HCT116 (cell line): ENCODE results near the gene PPEF2. TPM values are rescaled to one million over a fixed set of nuclear protein-coding genes. Genes with fewer than 3 reads are reported as not detected.

Experiments used
- ATAC-seq: fragments of 200-7000 bp; cut with Tn5 transposase; 2 replicates; pipeline ENCODE4 v1.9.1; 2020; ENCODE audit warnings: mild to moderate bottlenecking, moderate library complexity
- BruUV-seq: library from RNA; stranded (reverse); fragments of 400-500 nt; replicated peaks from 2 replicates; lab custom pipeline; 2021; lab: Mats Ljungman, UMichigan
- CTCF ChIA-PET: fragments of 300-600 bp; sonication (Branson Sonifier 250); formaldehyde crosslinking; loops from one replicate; lab custom pipeline; 2021; ENCODE audit warnings: antibody characterized with exemption; lab: Charles Lee
- POLR2A ChIA-PET: fragments of 300-600, 350-600 bp; sonication (Branson Sonifier 250); formaldehyde crosslinking; loops from one replicate; lab custom pipeline; 2021; ENCODE audit warnings: antibody characterized with exemption; lab: Charles Lee
- RAD21 ChIA-PET, 2 experiments: fragments of 300-600 bp; sonication (Branson Sonifier 250); formaldehyde crosslinking; loops; one replicate each; lab custom pipeline; 2023; ENCODE audit warnings: low total read pairs in 2 of 2; ENCODE audit not compliant: uncharacterized antibody in 2 of 2, unreplicated experiment in 2 of 2, low non-redundant PET in 1 of 2; lab: Charles Lee
- DNase-seq: peaks from one replicate; pipeline ENCODE4 v3.0.0-alpha.2; 2010; ENCODE audit warnings: low read depth, low spot score
- H2AFZ ChIP-seq: fragments of 200-600 bp; shearing (Covaris generic), sonication (generic); 2 replicates; pipeline ENCODE4 v1.6.1; 2017; ENCODE audit warnings: low read depth, mixed run types, mixed read lengths, antibody characterized with exemption, low read length; ENCODE audit not compliant: poor library complexity, severe bottlenecking
- H3K27ac ChIP-seq: 2 replicates; pipeline ENCODE4 v1.5.1; 2012; ENCODE audit warnings: low read depth, low read length
- H3K27me3 ChIP-seq: fragments of 200-600 bp; sonication (generic); 2 replicates; pipeline ENCODE4 v1.6.1; 2016; ENCODE audit warnings: mixed run types, low read length, mixed read lengths; ENCODE audit not compliant: insufficient read depth
- H3K36me3 ChIP-seq, 2 experiments: fragments of 200-500 bp in 1 of 2; fragments of 200-600 bp in 1 of 2; sonication (Bioruptor generic) in 1 of 2; sonication (generic) in 1 of 2; 2 replicates each; pipeline versions ENCODE4 v1.5.1 to v1.6.1; 2014 to 2016; ENCODE audit warnings: low read length in 2 of 2, inconsistent platforms in 1 of 2, mixed read lengths in 1 of 2, mixed run types in 1 of 2; ENCODE audit not compliant: insufficient read depth in 2 of 2, control insufficient read depth in 1 of 2
- H3K4me1 ChIP-seq, 2 experiments: fragments of 200-600 bp in 1 of 2; sonication (generic) in 1 of 2; 2 replicates each; pipeline versions ENCODE4 v1.5.1 to v1.6.1; 2012 to 2017; ENCODE audit warnings: low read length in 2 of 2, inconsistent platforms in 1 of 2, mild to moderate bottlenecking in 1 of 2, mixed read lengths in 1 of 2, mixed run types in 1 of 2, moderate library complexity in 1 of 2; ENCODE audit not compliant: insufficient read depth in 2 of 2, control insufficient read depth in 1 of 2
- H3K4me2 ChIP-seq: fragments of 200-600 bp; sonication (generic); 2 replicates; pipeline ENCODE4 v1.6.1; 2017; ENCODE audit warnings: mixed run types, low read length, mixed read lengths
- H3K4me3 ChIP-seq, 2 experiments: fragments of 200-600 bp in 1 of 2; sonication (generic) in 1 of 2; replicated peaks in 1 of 2; 2 replicates each; pipeline ENCODE4 v1.5.1; 2011 to 2016; ENCODE audit warnings: low read length in 2 of 2, control low read depth in 1 of 2, low read depth in 1 of 2, mild to moderate bottlenecking in 1 of 2, mixed read lengths in 1 of 2, mixed run types in 1 of 2
- H3K79me2 ChIP-seq: fragments of 200-600 bp; sonication (generic); 2 replicates; pipeline ENCODE4 v1.6.1; 2017; ENCODE audit warnings: mild to moderate bottlenecking, mixed run types, low read length, moderate library complexity, mixed read lengths; ENCODE audit not compliant: insufficient read depth
- H3K9ac ChIP-seq: fragments of 200-600 bp; sonication (generic); 2 replicates; pipeline ENCODE4 v1.6.1; 2016; ENCODE audit warnings: low read length, mixed read lengths
- H3K9me2 ChIP-seq: fragments of 200-600 bp; sonication (generic), shearing (Covaris generic); 2 replicates; pipeline ENCODE4 v1.6.1; 2017; ENCODE audit warnings: mixed run types, mild to moderate bottlenecking, moderate library complexity; ENCODE audit not compliant: insufficient read depth
- H3K9me3 ChIP-seq, 2 experiments: fragments of 200-500 bp in 1 of 2; fragments of 200-600 bp in 1 of 2; sonication (Bioruptor generic) in 1 of 2; sonication (generic) in 1 of 2; 2 replicates each; pipeline ENCODE4 v1.6.1; 2014 to 2017; ENCODE audit warnings: low read length in 2 of 2, mixed read lengths in 2 of 2, inconsistent platforms in 1 of 2, low read depth in 1 of 2, mild to moderate bottlenecking in 1 of 2, mixed run types in 1 of 2, moderate library complexity in 1 of 2; ENCODE audit not compliant: control insufficient read depth in 1 of 2, insufficient read depth in 1 of 2
- H4K20me1 ChIP-seq: fragments of 200-600 bp; sonication (generic), shearing (Covaris generic); 2 replicates; pipeline ENCODE4 v1.6.1; 2017; ENCODE audit warnings: mixed run types, mild to moderate bottlenecking, moderate library complexity; ENCODE audit not compliant: insufficient read depth
- ATF3 ChIP-seq: IDR thresholded peaks from 2 replicates; pipeline ENCODE4 v1.6.1; 2012
- CBX3 ChIP-seq: IDR thresholded peaks from 2 replicates; pipeline ENCODE4 v1.6.1; 2012; ENCODE audit warnings: low read depth
- CEBPB ChIP-seq: IDR thresholded peaks from 2 replicates; pipeline ENCODE4 v1.6.1; 2012; ENCODE audit warnings: low read depth
- CTCF ChIP-seq, 3 experiments: fragments of 200-600 bp in 1 of 3; sonication (generic) in 1 of 3; IDR thresholded peaks in 2 of 3; conservative IDR thresholded peaks in 1 of 3; 2 replicates each; pipeline ENCODE4 v1.5.1; 2012 to 2017; ENCODE audit warnings: low read depth in 2 of 3, low read length in 2 of 3, antibody characterized with exemption in 1 of 3, borderline replicate concordance in 1 of 3, control low read depth in 1 of 3, mild to moderate bottlenecking in 1 of 3, mixed read lengths in 1 of 3, mixed run types in 1 of 3, moderate library complexity in 1 of 3; ENCODE audit not compliant: insufficient read depth in 1 of 3
- EGR1 ChIP-seq: IDR thresholded peaks from 2 replicates; pipeline ENCODE4 v1.6.1; 2012; ENCODE audit warnings: low read depth
- ELF1 ChIP-seq: IDR thresholded peaks from 2 replicates; pipeline ENCODE4 v1.6.1; 2012; ENCODE audit warnings: low read depth, borderline replicate concordance
- EZH2 ChIP-seq: fragments of 200-600 bp; sonication (generic); IDR thresholded peaks from 2 replicates; pipeline ENCODE4 v1.6.1; 2017; ENCODE audit warnings: antibody characterized with exemption, mixed run types
- FOSL1 ChIP-seq: IDR thresholded peaks from 2 replicates; pipeline ENCODE4 v1.6.1; 2012; ENCODE audit warnings: low read depth
- POLR2A ChIP-seq: IDR thresholded peaks from 2 replicates; pipeline ENCODE4 v1.7.0; 2011; ENCODE audit warnings: borderline replicate concordance; ENCODE audit not compliant: insufficient read depth, insufficient read length; ENCODE audit errors: extremely low read depth
- POLR2AphosphoS5 ChIP-seq: IDR thresholded peaks from 2 replicates; pipeline ENCODE4 v1.6.1; 2011; ENCODE audit warnings: mild to moderate bottlenecking, low read depth, low read length, moderate library complexity
- RAD21 ChIP-seq: IDR thresholded peaks from 2 replicates; pipeline ENCODE4 v1.6.1; 2012; ENCODE audit warnings: low read depth, mild to moderate bottlenecking
- REST ChIP-seq: IDR thresholded peaks from 2 replicates; pipeline ENCODE4 v1.6.1; 2012; ENCODE audit warnings: low read depth
- SIN3A ChIP-seq: IDR thresholded peaks from 2 replicates; pipeline ENCODE4 v1.6.1; 2012; ENCODE audit warnings: low read depth
- SP1 ChIP-seq: IDR thresholded peaks from 2 replicates; pipeline ENCODE4 v1.6.1; 2012; ENCODE audit warnings: low read depth
- SRF ChIP-seq: IDR thresholded peaks from 2 replicates; pipeline ENCODE4 v1.6.1; 2012; ENCODE audit warnings: low read depth
- TCF7L2 ChIP-seq: IDR thresholded peaks from 2 replicates; pipeline ENCODE4 v1.7.0; 2011; ENCODE audit warnings: borderline replicate concordance, inconsistent platforms; ENCODE audit not compliant: insufficient read depth, insufficient read length; ENCODE audit errors: extremely low read depth
- YY1 ChIP-seq: IDR thresholded peaks from 2 replicates; pipeline ENCODE4 v1.6.1; 2011; ENCODE audit warnings: low read length, low read depth, moderate library complexity, mild to moderate bottlenecking; ENCODE audit not compliant: insufficient replicate concordance; ENCODE audit errors: extremely low read depth
- ZBTB33 ChIP-seq: IDR thresholded peaks from 2 replicates; pipeline ENCODE4 v1.6.1; 2011; ENCODE audit warnings: mild to moderate bottlenecking, low read length, moderate library complexity; ENCODE audit not compliant: insufficient replicate concordance; ENCODE audit errors: extremely low read depth
- ZFX ChIP-seq: fragments of 450-650 bp; IDR thresholded peaks from 2 replicates; pipeline ENCODE4 v1.6.1; 2017
- ZNF274 ChIP-seq: fragments of 200-500 bp; sonication (Bioruptor generic); IDR thresholded peaks from 2 replicates; pipeline ENCODE4 v1.6.1; 2014; ENCODE audit warnings: mild to moderate bottlenecking, low read depth, low read length, inconsistent platforms
- intact Hi-C: fragments of 100-400 bp; cut with micrococcal nuclease; formaldehyde crosslinking; loops from 2 replicates; pipeline ENCODE4 v1.10.0; 2022
- total RNA-seq: library from RNA; stranded (reverse); gene quantifications from one replicate; pipeline ENCODE4 v1.2.1, GENCODE V29; 2021; ENCODE audit not compliant: unreplicated experiment

PPEF2 gene
- total RNA-seq, 1 experiment from 2014 or later = not detected

GRCh38 chr4:75820197-75820596 is 82.1 kb downstream of the PPEF2 start:
- DNase-seq = no peak
- Histone ChIP-seq H3K27me3 (no peaks in the 10 kb centered on the region), H2AFZ (no peak overlapping the region), H3K79me2 (no peaks in the 10 kb centered on the region), H3K4me1 (peaks cover 5 to 6% of the 10 kb centered on the region in 2 experiments; a peak in 3 of 4 replicates), H3K9me2 (no peaks in the 10 kb centered on the region), H3K9ac (no peak overlapping the region), H3K4me3 (no peak overlapping the region), H3K9me3 (no peaks in the 10 kb centered on the region), H3K36me3 (0 out of 4 replicates have a peak, but pooled peaks cover 0 to 2% of the 10 kb centered on the region in 2 experiments), H3K27ac (no peak overlapping the region), H4K20me1 (no peaks in the 10 kb centered on the region), H3K4me2 (no peak overlapping the region)
- BruUV-seq = no TSS peak
- no peak for ATAC-seq
- TF ChIP-seq ATF3 (no peak), POLR2AphosphoS5 (no peak), SRF (no peak), SIN3A (no peak), EGR1 (no peak), TCF7L2 (no peak), RAD21 (no peak), ZBTB33 (no peak), FOSL1 (no peak), REST (no peak), YY1 (no peak), CTCF (IDR thresholded peaks at IDR 0.05 in 2 of 3, conservative IDR thresholded peaks at IDR 0.05 in 1 of 3; ENCODE audit: borderline replicate concordance in 1 of 3, insufficient read depth in 1 of 3, low read depth in 2 of 3, low read length in 2 of 3) (no peak), CBX3 (no peak), ZNF274 (no peak), CEBPB (no peak), EZH2 (no peak), SP1 (no peak), POLR2A (no peak), ELF1 (no peak), ZFX (no peak)
- CTCF ChIA-PET = no interaction called here
- RAD21 ChIA-PET = no interaction called here
- POLR2A ChIA-PET = no interaction called here
- intact Hi-C loops = no loop called here
